Lower leg skin (tissue), 4 donors: ENCODE measurements around the gene HSPB6. TPM values are rescaled to one million over a fixed set of nuclear protein-coding genes. Genes with fewer than 3 reads are reported as not detected.
"Not testable (repeated sequence)": the region's sequence is repeated elsewhere in the genome, so short reads cannot be mapped to it uniquely, and the experiment has no call there.

ENCODE experiments used
- DNase-seq, 2 donors: peaks; one replicate each; pipeline ENCODE4 v3.0.0-alpha.2; 2019; ENCODE audit warnings: low spot score in 2 of 2
- H3K4me3 ChIP-seq: fragments of 200-600 bp; sonication (generic); 2 replicates; pipeline ENCODE4 v1.5.1; 2017; ENCODE audit warnings: mild to moderate bottlenecking, low read depth; ENCODE audit not compliant: poor library complexity, severe bottlenecking
- CTCF ChIP-seq, 3 donors: fragments of 450-650 bp; IDR thresholded peaks; one replicate each; pipeline ENCODE4 v1.5.1; 2016; ENCODE audit warnings: antibody characterized with exemption in 3 of 3, mild to moderate bottlenecking in 3 of 3, moderate library complexity in 2 of 3
- POLR2A ChIP-seq, 2 donors: fragments of 450-650 bp; IDR thresholded peaks; one replicate each; pipeline ENCODE4 v1.6.1; 2016 to 2017; ENCODE audit warnings: antibody characterized with exemption in 2 of 2, mild to moderate bottlenecking in 1 of 2, moderate library complexity in 1 of 2
- WGBS, 2 donors: methylation state at CpG; one replicate each; pipeline ENCODE4 v1.1.5; 2018; 5-methylcytosine and 5-hydroxymethylcytosine counted together
- intact Hi-C: fragments of 100-400 bp; cut with DNase I; formaldehyde crosslinking; loops from one replicate; pipeline ENCODE4 v1.15.0; 2023; ENCODE audit warnings: low total_unique reads
- total RNA-seq, 4 donors: library from RNA; depleted of rRNA; stranded (reverse); fragments of >200 nt; gene quantifications; one replicate each; pipeline ENCODE4 v1.1.0, GENCODE V29; 2016

HSPB6 gene
- total RNA-seq, 4 donors from 2014 or later: 2.5 to 9.4 (median 3.9) TPM

DNA sequence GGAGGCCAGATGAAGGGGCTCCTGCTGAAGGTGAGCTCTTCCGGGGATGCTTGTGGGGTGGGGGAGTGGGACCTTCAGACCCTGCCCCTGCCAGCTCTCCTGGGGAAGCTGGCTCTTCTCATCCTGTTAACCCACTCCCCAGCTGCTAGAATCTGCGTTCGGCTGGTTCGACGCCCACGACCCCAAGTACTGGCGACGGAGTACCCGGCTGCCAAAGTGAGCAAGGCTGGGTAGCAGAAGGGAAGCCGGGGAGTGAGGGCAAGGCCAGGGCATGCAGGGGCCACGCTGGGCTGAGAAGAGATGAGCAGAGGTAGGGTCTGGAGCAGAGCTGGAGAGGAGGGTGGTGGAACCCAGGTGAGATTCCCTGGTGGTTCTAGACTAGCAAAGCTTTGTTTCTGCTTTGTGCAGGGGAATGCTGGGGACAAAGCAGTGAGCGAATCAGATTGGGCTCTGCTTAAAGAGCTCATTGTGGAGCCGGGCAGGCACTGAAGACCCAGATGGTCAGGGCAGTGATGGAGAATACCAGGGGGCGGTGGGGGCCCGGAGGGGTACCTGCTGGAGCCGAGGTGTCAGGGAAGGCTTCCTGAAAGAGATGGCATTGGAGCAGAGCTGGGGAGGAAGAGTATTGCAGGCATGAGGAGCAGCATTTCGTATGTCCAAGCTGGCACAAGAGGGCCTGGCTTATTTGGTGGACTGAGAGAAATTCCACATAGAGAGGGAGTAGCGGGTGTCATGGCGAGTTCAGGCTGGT is 28.7 kb downstream of the HSPB6 start:
- TF ChIP-seq POLR2A (IDR thresholded peaks at IDR 0.05) (no peak), CTCF (IDR thresholded peaks at IDR 0.05) (no peak)
- DNase-seq: no peak
- intact Hi-C loops: no loop called here
- H3K4me3 ChIP-seq: no peak overlapping the region
- WGBS, 2 donors: 94 to 95% methylated on average over 16 to 19 of the region's 19 CpGs

DNA sequence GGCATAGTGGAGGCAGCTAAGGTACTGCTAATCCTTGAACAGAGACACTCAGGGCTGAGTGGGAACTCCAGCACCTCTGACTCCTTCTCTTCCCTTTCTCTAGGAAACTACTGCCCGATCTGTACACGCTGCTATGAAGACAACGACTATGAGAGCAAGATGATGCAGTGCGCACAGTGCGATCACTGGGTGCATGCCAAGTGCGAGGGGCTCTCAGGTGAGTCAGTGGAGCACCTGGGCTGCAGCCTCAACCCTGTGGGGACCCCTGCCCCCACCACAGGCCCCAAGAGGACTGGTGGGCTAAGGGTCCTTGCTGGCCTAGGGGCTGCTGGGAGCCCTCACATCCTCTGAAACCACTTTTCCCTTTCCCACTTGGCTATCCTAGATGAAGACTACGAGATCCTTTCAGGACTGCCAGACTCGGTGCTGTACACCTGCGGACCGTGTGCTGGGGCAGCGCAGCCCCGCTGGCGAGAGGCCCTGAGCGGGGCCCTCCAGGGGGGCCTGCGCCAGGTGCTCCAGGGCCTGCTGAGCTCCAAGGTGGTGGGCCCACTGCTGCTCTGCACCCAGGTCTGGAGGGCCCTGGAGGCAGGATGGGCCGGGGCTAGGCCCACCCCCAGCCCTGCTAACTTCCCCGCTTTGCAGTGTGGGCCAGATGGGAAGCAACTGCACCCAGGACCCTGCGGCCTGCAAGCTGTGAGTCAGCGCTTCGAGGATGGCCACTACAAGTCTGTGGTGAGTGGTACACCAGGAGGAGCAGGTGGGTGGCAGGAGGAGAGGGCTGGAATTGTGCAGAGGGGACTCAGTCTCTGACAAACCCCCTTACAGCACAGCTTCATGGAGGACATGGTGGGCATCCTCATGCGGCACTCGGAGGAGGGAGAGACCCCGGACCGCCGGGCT is 29.5 kb downstream of the HSPB6 start:
- TF ChIP-seq POLR2A (IDR thresholded peaks at IDR 0.05) (no peak), CTCF (IDR thresholded peaks at IDR 0.05) (no peak)
- WGBS, 2 donors: 93 to 94% methylated on average over 9 to 22 of the region's 25 CpGs
- no peak for DNase-seq
- intact Hi-C loops: no loop called here
- no peak overlapping the region for H3K4me3 ChIP-seq

DNA sequence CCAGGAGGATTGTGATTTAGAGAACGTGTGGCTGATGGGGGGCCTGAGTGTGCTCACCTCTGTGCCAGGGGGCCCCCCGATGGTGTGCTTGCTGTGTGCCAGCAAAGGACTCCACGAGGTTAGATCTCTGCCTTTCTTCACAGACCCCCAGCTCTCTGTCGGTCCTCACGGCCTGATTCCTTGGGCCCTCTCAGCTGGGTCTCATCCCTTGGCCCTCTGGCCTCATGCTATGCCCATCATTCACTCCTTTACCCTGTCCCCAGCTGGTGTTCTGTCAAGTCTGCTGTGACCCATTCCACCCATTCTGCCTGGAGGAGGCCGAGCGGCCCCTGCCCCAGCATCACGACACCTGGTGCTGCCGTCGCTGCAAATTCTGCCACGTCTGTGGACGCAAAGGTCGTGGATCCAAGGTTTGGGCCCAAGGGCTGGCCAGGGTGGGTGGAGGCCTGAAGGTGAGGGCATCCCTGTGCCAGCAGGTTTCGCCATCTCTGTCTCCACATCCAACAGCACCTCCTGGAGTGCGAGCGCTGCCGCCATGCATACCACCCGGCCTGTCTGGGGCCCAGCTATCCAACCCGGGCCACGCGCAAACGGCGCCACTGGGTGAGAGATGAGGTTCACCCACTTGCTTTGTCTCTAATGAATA is 31.5 kb downstream of the HSPB6 start:
- TF ChIP-seq POLR2A (IDR thresholded peaks at IDR 0.05) (no peak), CTCF (IDR thresholded peaks at IDR 0.05) (no peak)
- intact Hi-C loops: no loop called here
- no peak overlapping the region for H3K4me3 ChIP-seq
- 94 to 95% methylated on average over 23 of the region's 23 CpGs for WGBS, 2 donors
- DNase-seq: no peak

DNA sequence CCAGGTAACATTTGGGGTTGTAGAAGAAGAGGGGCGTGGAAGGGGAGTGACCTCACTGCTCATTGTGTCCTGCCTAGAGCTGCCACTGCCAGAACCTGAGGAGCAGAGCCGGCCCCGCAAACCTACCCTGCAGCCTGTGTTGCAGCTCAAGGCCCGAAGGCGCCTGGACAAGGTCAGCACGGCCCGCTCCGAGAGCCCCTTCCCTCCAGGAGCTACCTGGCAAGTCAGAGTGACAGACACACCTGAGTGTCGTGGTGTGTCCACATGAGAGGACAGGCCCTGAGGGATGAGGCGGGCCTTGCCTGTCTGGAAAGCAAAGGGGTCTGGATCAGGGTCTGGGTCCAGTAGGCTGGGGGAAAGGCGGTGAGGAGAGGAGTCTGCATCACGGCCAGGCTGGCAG is 32.3 kb downstream of the HSPB6 start:
- no peak overlapping the region for H3K4me3 ChIP-seq
- intact Hi-C loops: no loop called here
- TF ChIP-seq CTCF (IDR thresholded peaks at IDR 0.05): no peak
- WGBS, 2 donors: 94 to 95% methylated on average over 12 of the region's 12 CpGs
- DNase-seq: no peak

GRCh38 chr19:35724132-35724531 is 32.7 kb downstream of the HSPB6 start:
- H3K4me3 ChIP-seq, intact Hi-C loops, DNase-seq: not testable (repeated sequence)
- WGBS, 2 donors: 91 to 96% methylated on average over 7 of the region's 7 CpGs

GRCh38 chr19:35723671-35724070 is 33.2 kb downstream of the HSPB6 start:
- no peak for DNase-seq
- H3K4me3 ChIP-seq: no peak overlapping the region
- intact Hi-C loops: no loop called here
- 94 to 96% methylated on average over 20 to 24 of the region's 24 CpGs for WGBS, 2 donors
- TF ChIP-seq CTCF (IDR thresholded peaks at IDR 0.05): no peak
- TF ChIP-seq POLR2A (IDR thresholded peaks at IDR 0.05): no peak
